Keratinocyte (primary cell): ENCODE results near the gene PLPP1. TPM values are rescaled to one million over a fixed set of nuclear protein-coding genes. Genes with fewer than 3 reads are reported as not detected.

Experiments used
- DNase-seq: peaks from one replicate; pipeline ENCODE4 v3.0.0-alpha.2; 2011; ENCODE audit warnings: low read depth, missing footprints, low spot score
- FAIRE-seq: peaks from 2 replicates; lab custom pipeline; 2011; peaks lifted over from hg19 to GRCh38; lab: Jason Lieb, UNC
- H2AFZ ChIP-seq: 2 replicates; pipeline ENCODE4 v1.6.0; 2012; ENCODE audit warnings: low read length, control low read depth, inconsistent platforms; ENCODE audit not compliant: control insufficient read depth
- H3K27ac ChIP-seq: 2 replicates; pipeline ENCODE4 v1.5.1; 2011; ENCODE audit warnings: low read length; ENCODE audit not compliant: control insufficient read depth, insufficient read depth
- H3K27me3 ChIP-seq: 3 replicates; pipeline ENCODE4 v1.6.0; 2011; ENCODE audit warnings: low read length; ENCODE audit not compliant: control insufficient read depth, insufficient read depth; ENCODE audit errors: extremely low read depth
- H3K36me3 ChIP-seq, 2 experiments: 2 replicates in 1 of 2; 3 replicates in 1 of 2; pipeline ENCODE4 v1.5.1; 2011; ENCODE audit warnings: low read length in 2 of 2, mild to moderate bottlenecking in 1 of 2; ENCODE audit not compliant: control insufficient read depth in 2 of 2, insufficient read depth in 2 of 2; ENCODE audit errors: extremely low read depth in 1 of 2
- H3K4me1 ChIP-seq: 3 replicates; pipeline ENCODE4 v1.5.1; 2011; ENCODE audit warnings: low read length; ENCODE audit not compliant: control insufficient read depth, insufficient read depth; ENCODE audit errors: extremely low read depth
- H3K4me2 ChIP-seq: 3 replicates; pipeline ENCODE4 v1.6.0; 2011; ENCODE audit warnings: low read depth, low read length; ENCODE audit not compliant: control insufficient read depth, insufficient read depth; ENCODE audit errors: extremely low read depth
- H3K4me3 ChIP-seq, 3 experiments: fragments of 200-600 bp in 1 of 3; sonication (generic) in 1 of 3; 2 replicates in 2 of 3; 3 replicates in 1 of 3; pipeline ENCODE4 v1.5.1; 2011 to 2016; ENCODE audit warnings: low read length in 3 of 3, mild to moderate bottlenecking in 3 of 3, control low read depth in 2 of 3, inconsistent platforms in 1 of 3, low read depth in 1 of 3, mixed read lengths in 1 of 3, mixed run types in 1 of 3, moderate library complexity in 1 of 3; ENCODE audit not compliant: control insufficient read depth in 2 of 3, insufficient read depth in 2 of 3; ENCODE audit errors: extremely low read depth in 1 of 3
- H3K79me2 ChIP-seq: 2 replicates; pipeline ENCODE4 v1.6.0; 2012; ENCODE audit warnings: low read length; ENCODE audit not compliant: control insufficient read depth, insufficient read depth
- H3K9ac ChIP-seq: 3 replicates; pipeline ENCODE4 v1.6.0; 2011; ENCODE audit warnings: low read length; ENCODE audit not compliant: control insufficient read depth, insufficient read depth; ENCODE audit errors: extremely low read depth
- H3K9me1 ChIP-seq: 3 replicates; pipeline ENCODE4 v1.6.0; 2011; ENCODE audit warnings: low read length; ENCODE audit not compliant: control insufficient read depth, insufficient read depth; ENCODE audit errors: extremely low read depth
- H3K9me3 ChIP-seq: 2 replicates; pipeline ENCODE4 v1.5.1; 2012; ENCODE audit warnings: low read depth, low read length; ENCODE audit not compliant: control insufficient read depth
- H4K20me1 ChIP-seq: 3 replicates; pipeline ENCODE4 v1.6.0; 2011; ENCODE audit warnings: low read length; ENCODE audit not compliant: control insufficient read depth, insufficient read depth; ENCODE audit errors: extremely low read depth
- EZH2 ChIP-seq: IDR thresholded peaks from one replicate; pipeline ENCODE4 v1.6.1; 2012; ENCODE audit warnings: inconsistent platforms, mild to moderate bottlenecking, low read length, moderate library complexity
- dilution Hi-C: fragments of 300-500 bp; cut with MboI; formaldehyde crosslinking; loops from one replicate; pipeline ENCODE4 v1.7.0; 2020; ENCODE audit warnings: low sequenced_read_pairs; ENCODE audit not compliant: extremely low pct_ligation_motif_present
- polyA plus RNA-seq, 5 experiments: library from polyadenylated mRNA; depleted of rRNA in 3 of 5; stranded (reverse) in 3 of 5; stranded (forward) in 1 of 5; unstranded in 1 of 5; fragments of >200 nt; gene quantifications; 1 replicate in 1 of 5; 2 replicates in 3 of 5; 3 replicates in 1 of 5; pipeline versions ENCODE4 v1.2.1 to v1.2.3, GENCODE V29; 2011 to 2012; ENCODE audit warnings: missing spikeins in 2 of 5, low read depth in 1 of 5, low replicate concordance in 1 of 5
- TF ChIP-seq, protein P1 (sequence below), 3 experiments: IDR thresholded peaks in 1 of 3; conservative IDR thresholded peaks in 1 of 3; optimal IDR thresholded peaks in 1 of 3; 2 replicates in 2 of 3; 3 replicates in 1 of 3; pipeline versions ENCODE3 to v1.5.1; 2011; ENCODE audit warnings: low read length in 3 of 3, mild to moderate bottlenecking in 3 of 3, moderate library complexity in 2 of 3, control low read depth in 1 of 3, inconsistent platforms in 1 of 3; ENCODE audit not compliant: insufficient read depth in 2 of 3; ENCODE audit errors: extremely low read depth in 1 of 3

Gene PLPP1
- polyA plus RNA-seq, 1 donor (not counting 4 experiments of a cell fraction or from before 2014, with no cell fraction given), result 13.2 TPM

DNA sequence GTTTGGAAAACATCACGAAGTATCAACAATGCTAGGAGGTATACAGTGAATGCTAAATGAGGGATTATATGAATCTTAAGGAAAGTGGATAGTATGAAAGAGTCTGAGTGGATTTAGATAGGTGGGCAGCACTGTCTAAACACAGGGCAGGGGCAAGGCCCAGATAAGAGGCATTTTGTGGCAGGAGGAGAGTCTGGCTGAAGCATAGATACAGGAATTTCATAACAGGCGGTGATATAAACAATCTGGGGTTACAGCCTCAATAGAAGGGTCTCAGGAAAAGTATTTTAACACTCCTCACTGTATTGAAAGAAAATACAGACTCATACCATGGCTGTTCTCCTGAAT, 96.9 kb downstream of the PLPP1 start:
- no peak for TF ChIP-seq EZH2
- TF ChIP-seq, protein P1, sequence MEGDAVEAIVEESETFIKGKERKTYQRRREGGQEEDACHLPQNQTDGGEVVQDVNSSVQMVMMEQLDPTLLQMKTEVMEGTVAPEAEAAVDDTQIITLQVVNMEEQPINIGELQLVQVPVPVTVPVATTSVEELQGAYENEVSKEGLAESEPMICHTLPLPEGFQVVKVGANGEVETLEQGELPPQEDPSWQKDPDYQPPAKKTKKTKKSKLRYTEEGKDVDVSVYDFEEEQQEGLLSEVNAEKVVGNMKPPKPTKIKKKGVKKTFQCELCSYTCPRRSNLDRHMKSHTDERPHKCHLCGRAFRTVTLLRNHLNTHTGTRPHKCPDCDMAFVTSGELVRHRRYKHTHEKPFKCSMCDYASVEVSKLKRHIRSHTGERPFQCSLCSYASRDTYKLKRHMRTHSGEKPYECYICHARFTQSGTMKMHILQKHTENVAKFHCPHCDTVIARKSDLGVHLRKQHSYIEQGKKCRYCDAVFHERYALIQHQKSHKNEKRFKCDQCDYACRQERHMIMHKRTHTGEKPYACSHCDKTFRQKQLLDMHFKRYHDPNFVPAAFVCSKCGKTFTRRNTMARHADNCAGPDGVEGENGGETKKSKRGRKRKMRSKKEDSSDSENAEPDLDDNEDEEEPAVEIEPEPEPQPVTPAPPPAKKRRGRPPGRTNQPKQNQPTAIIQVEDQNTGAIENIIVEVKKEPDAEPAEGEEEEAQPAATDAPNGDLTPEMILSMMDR (optimal IDR thresholded peaks at IDR 0.05 in 1 of 3, IDR thresholded peaks at IDR 0.05 in 1 of 3, conservative IDR thresholded peaks at IDR 0.05 in 1 of 3; ENCODE audit: extremely low read depth in 1 of 3, insufficient read depth in 2 of 3, low read length in 3 of 3), result no peak
- Histone ChIP-seq H4K20me1 (no peaks in the 10 kb centered on the region), H3K4me1 (peaks cover 19% of the 10 kb centered on the region), H3K27me3 (no peaks in the 10 kb centered on the region), H3K4me2 (peak overlapping the region; percentile 86), H3K9me3 (no peaks in the 10 kb centered on the region), H3K9me1 (peaks cover 2% of the 10 kb centered on the region), H3K9ac (peak overlapping the region; percentile 50), H3K27ac (peak overlapping the region; percentile 71), H2AFZ (no peak overlapping the region), H3K4me3 (peak overlapping the region in 2 of 3 experiments; percentile 25 to 34), H3K79me2 (no peaks in the 10 kb centered on the region), H3K36me3 (peaks cover 0 to 2% of the 10 kb centered on the region in 2 experiments)
- dilution Hi-C loops, result no loop called here
- DNase-seq (no peak), FAIRE-seq (peak; percentile 32)

DNA sequence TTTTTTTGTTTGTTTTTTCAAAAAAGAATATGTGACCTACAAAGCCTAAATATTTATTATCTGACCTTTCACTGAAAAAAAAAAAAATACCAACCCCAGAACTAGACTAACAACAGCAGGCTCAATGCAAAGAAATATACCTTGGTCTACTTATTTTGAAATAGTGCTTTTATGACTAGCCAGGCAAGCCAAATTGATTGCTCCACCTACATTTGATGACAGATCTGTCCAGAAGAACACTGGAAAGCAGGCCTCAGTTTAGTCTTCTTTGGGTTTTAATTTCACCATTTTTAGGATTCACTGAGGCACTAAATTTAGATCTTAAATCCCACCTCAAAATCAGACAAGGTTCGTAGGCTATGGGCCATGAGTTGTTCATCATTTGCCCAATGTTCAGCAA, 97.3 kb downstream of the PLPP1 start:
- Histone ChIP-seq H3K79me2 (no peaks in the 10 kb centered on the region), H3K9me1 (peaks cover 2% of the 10 kb centered on the region), H3K4me1 (peaks cover 19% of the 10 kb centered on the region), H3K4me3 (no peak overlapping the region), H3K4me2 (peak overlapping the region; percentile 86), H3K9ac (no peak overlapping the region), H2AFZ (no peak overlapping the region), H3K36me3 (peaks cover 0 to 2% of the 10 kb centered on the region in 2 experiments), H4K20me1 (no peaks in the 10 kb centered on the region), H3K27me3 (no peaks in the 10 kb centered on the region), H3K27ac (peak overlapping the region; percentile 71), H3K9me3 (no peaks in the 10 kb centered on the region)
- TF ChIP-seq, protein P1 (optimal IDR thresholded peaks at IDR 0.05 in 1 of 3, IDR thresholded peaks at IDR 0.05 in 1 of 3, conservative IDR thresholded peaks at IDR 0.05 in 1 of 3; ENCODE audit: extremely low read depth in 1 of 3, insufficient read depth in 2 of 3, low read length in 3 of 3), result no peak
- no peak for TF ChIP-seq EZH2
- DNase-seq (no peak), FAIRE-seq (no peak)
- dilution Hi-C loops, result no loop called here
